Fibroblast of skin of back (primary cell): ENCODE results near the gene CASQ2.

ENCODE experiments used
- DNase-seq: peaks from one replicate; pipeline ENCODE4 v3.0.0-alpha.2; 2013

CASQ2 gene

GRCh38 chr1:115727706-115728249 is 40.7 kb downstream of the CASQ2 start:
- DNase-seq: peak; percentile 80

DNA sequence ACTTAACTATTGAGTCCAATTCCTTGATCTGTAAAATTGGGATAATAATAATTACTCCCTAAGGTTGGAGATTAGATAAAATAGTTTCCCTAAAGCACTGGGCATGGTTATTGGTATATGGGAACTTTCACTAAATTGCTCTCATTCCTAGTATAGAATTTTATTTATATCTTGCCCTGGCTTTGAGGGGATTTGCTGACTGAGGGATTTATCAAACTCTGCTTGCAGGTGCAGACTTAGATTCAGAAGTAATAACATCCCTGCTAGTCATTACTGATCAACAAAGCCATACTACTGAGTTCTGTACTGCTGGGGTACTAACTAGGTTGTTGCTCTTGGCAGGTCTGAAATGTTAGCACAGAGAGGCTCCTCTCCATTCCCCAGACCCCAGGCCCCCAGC is 41.9 kb downstream of the CASQ2 start:
- DNase-seq: no peak

GRCh38 chr1:115726161-115726560 is 42.4 kb downstream of the CASQ2 start:
- no peak for DNase-seq

GRCh38 chr1:115725600-115725999 is 42.9 kb downstream of the CASQ2 start:
- no peak for DNase-seq

DNA sequence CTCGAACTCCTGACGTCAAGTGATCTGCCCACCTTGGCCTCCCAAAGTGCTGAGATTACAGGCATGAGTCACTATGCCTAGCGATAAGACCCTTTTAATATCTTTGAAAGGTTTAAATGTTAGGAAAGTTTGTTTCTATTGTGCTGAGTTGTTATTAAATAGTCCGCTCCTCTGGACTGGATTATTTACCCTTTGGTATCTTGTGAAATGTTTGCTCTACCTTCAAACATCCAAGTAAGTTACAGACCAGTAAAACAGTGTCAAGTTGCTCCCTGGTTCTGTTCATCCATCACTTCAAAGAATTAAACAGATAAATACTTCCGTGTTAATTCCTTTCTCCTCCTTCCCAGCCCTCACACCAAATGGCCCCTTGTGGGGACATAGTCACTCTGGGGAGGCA is 44.8 kb downstream of the CASQ2 start:
- DNase-seq: no peak

- DNase-seq: no peak
These were observed 46.3 kb downstream of the CASQ2 start for GRCh38 chr1:115722221-115722620.

DNA sequence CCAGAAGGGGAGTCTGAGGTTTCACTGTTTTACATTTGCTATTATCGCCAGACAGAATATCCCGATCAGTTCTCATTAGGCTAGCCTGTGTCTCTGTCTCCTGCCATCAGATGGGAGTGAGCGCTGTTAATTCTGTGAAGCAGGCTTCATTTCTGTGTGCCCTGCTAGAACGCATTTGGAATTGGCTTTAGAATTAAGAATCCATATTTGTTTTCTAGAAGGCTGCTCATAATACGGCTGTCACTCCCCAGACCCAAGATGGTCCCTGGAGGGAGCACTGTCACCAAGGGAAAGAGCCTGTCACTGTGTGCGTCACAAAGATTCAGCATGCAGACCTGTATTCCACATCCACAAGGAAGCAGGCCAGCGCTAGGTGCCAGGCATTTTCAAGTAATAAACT is 49.2 kb downstream of the CASQ2 start:
- DNase-seq: no peak

DNA sequence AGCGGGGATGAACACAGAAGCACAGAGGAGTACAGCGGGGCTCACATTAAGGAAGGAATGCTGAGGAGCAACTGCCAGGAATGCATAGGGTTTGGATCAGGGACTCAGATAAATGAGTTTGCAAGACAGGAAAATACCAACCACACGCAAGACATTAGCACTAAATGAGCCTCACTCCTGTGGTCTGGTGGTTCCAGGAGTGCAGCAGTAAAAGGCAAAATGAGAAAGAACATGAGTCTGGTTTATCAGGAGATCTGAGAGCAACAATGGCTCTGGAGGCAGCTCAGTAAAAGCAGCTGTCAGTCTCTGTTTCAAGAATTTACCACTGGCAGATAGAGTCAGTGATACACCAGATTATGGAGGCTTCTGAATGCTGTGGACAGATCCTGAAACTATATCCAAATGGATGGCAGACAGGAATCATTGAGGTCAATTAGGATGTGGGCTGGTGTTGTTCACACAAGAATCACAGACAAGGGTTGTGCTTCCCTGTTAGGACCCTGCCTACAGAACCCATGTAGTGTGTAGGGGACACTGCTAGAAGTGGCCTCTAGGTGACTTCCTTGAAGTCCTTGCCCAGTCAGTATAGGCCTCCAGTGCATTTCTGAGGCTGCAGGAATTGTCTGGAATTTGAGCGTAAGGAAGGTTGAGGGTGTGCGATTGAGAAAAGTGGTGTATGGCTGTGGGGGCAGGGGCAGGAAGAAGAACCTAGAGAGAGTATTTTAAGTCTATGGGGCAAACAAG is 50.3 kb downstream of the CASQ2 start:
- no peak for DNase-seq

GRCh38 chr1:115717541-115717940 is 51.0 kb downstream of the CASQ2 start:
- DNase-seq: peak; percentile 8

GRCh38 chr1:115714572-115715141 is 53.9 kb downstream of the CASQ2 start:
- no peak for DNase-seq

DNA sequence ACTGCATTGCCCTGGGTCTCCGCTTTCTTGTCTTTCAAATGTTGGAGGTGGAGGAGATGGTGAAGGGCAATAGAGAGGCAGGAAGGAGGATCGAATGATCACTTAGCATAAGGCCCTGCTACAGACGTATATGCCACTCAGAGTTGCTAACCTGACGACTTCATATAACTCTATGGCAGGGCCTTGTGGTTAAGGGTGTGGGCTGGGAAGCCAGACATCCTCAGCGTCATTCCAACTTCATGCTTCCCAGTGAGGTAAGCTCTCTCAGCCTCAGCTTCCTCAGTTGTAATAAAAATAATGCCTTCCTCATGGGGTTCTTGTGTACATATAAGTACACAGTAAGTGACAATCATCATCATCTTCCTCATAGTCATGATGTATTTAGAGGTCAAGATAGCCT is 54.6 kb downstream of the CASQ2 start:
- DNase-seq: no peak

GRCh38 chr1:115712911-115713609 is 55.5 kb downstream of the CASQ2 start:
- no peak for DNase-seq

- no peak for DNase-seq
These were observed 57.5 kb downstream of the CASQ2 start for GRCh38 chr1:115710859-115711624.

- DNase-seq: peak; percentile 60
These were observed 61.7 kb downstream of the CASQ2 start for GRCh38 chr1:115706587-115707425.

- DNase-seq: no peak
These were observed 62.6 kb downstream of the CASQ2 start for GRCh38 chr1:115705963-115706362.

DNA sequence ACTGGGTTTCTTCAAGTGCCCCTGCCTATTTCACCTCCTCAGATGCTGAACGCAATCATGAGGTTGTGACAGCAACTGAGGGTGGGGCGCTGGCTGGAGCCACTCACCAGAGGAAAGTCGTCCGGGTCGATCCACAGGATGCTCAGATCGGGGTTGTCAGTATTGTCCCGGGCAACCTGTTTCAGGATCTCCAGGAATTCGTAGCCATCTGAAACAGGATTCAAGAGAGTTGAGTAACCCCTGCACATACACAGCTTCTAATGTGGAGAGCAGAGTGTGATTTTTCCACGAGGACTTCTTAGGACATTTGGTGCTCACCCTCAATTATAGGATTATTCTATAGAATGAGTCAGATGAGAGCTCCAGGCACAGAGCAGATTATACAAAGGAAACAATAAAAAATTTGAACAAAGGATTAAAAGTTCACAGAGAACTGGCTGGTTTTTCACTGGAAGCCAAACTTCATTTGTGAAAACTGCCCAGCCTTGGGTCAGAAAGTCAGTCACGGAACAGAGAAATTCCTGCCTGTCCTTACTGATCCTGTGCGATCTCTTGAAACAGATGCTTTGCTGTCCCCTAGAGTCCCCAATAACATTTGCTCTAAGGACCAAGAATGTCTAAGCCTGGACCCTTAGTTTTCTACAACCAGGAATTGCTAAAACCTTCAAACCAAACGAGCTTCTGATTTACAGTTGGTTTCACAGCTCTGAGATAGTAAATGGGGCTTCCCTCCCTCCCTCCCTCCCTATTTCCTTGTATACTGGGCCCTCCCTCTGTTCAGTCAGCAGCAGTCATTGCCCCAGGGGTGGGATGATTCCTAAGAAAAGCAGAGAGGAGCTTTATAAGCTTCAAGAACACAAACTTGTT is 63.2 kb downstream of the CASQ2 start:
- DNase-seq: peak; percentile 9

DNA sequence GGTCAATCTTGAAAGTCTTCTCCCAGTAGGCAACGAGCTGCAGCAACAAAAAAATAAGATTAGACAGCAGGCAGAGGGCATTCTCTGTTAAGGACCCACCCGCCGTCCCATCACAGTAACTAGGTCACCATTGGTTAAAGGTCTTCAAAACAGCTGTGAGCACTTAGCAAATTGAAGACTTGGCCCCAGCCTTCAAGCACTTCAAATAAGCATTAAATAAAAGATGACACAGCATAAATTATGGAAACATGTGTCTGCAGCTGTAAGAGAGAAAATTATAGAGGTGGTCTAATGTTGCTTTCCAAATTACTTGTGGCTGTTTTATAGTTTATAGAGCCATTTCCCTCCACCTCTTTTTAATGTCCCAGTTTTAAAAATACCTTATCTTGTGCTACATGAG is 65.6 kb downstream of the CASQ2 start:
- no peak for DNase-seq

DNA sequence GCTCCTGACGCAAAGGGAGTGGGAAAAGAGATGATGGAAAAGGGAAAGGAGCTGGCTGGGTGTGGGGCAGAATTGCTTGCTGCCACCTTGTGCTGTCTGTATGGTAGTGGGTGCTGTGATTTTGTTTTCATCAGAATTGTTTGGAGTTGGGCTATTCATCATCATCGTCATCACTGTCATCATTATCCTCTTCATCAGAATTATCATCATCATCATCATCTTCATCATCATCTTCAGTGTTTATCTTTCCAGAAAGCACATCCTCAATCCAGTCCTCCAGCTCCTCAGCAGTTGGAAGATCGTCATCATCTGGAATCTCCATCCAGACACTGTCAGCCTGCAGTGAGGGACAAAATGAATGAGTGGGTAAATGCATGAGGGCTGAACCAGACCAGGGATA is 67.4 kb downstream of the CASQ2 start:
- no peak for DNase-seq

GRCh38 chr1:115697619-115698018 is 70.9 kb downstream of the CASQ2 start:
- no peak for DNase-seq

DNA sequence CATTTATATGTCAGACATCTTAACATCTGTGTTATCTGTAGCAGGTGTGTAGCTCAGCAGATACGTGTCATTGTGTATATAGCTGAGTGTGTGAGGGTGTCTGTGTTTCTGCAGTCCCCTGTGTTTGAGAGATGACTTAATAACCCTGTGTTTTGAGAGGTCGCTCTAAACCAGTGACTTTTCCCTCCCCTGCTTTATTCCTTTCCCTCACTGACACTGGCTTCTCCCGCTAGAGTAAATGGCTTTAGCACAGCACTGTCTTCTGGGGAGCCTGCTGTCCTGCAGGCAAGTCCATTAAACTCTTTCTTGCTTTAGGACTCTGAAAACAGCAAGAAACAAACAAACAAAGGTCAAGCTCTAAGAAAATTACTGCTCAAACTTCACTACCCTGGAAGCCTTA is 73.7 kb downstream of the CASQ2 start:
- DNase-seq: no peak

DNA sequence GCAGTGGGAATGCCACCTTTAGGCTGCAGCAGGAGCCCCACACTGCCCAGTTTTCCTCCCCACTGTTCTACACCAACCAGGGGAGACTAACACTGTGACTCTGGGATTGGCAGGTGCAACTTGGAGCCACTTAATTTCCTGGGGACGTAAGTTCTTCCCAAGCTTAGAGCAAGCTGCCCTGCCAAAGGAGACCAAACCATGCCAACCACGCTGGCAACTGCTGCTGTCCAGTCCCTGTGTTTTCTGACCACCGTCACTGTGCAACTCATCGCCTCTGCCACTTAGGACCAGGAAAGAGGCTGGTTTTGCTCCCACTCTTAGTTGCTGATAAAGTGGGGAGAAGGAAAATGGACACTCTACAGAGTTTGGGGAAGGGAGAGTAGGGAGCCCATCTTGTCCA is 76.3 kb downstream of the CASQ2 start:
- DNase-seq: no peak
